GM12878 (cell line): ENCODE measurements around the gene OR1I1. TPM values are rescaled to one million over a fixed set of nuclear protein-coding genes. Genes with fewer than 3 reads are reported as not detected.

ENCODE experiments used
- DPF2 ChIP-seq: fragments of 450-650 bp; IDR thresholded peaks from 2 replicates; pipeline ENCODE4 v1.6.1; 2017; ENCODE audit warnings: mild to moderate bottlenecking
- EZH2 ChIP-seq: IDR thresholded peaks from 2 replicates; pipeline ENCODE4 v1.6.1; 2012; ENCODE audit warnings: low read depth, mild to moderate bottlenecking, control low read depth, inconsistent platforms, low read length, borderline replicate concordance; ENCODE audit not compliant: control insufficient read depth
- IKZF2 ChIP-seq, 2 experiments: fragments of 450-650 bp; IDR thresholded peaks; 2 replicates each; pipeline ENCODE4 v1.6.1; 2017; ENCODE audit warnings: mild to moderate bottlenecking in 2 of 2, moderate library complexity in 2 of 2
- JUND ChIP-seq: IDR thresholded peaks from 2 replicates; pipeline ENCODE4 v1.6.1; 2012; ENCODE audit warnings: low read depth, mild to moderate bottlenecking, low read length, improper control_type of control experiment, moderate library complexity
- MYC ChIP-seq: IDR thresholded peaks from 2 replicates; pipeline ENCODE4 v1.6.1; 2011; ENCODE audit warnings: mild to moderate bottlenecking, low read length, moderate library complexity, inconsistent platforms; ENCODE audit not compliant: insufficient read depth, insufficient replicate concordance, insufficient read length, severe bottlenecking
- ZBTB33 ChIP-seq: fragments of 450-650 bp; IDR thresholded peaks from 2 replicates; pipeline ENCODE4 v1.6.1; 2017; ENCODE audit warnings: mild to moderate bottlenecking
- ZNF592 ChIP-seq: fragments of 450-650 bp; IDR thresholded peaks from 2 replicates; pipeline ENCODE4 v1.6.1; 2017; ENCODE audit warnings: mild to moderate bottlenecking, moderate library complexity
- polyA plus RNA-seq, 11 experiments: library from polyadenylated mRNA; depleted of rRNA in 4 of 11; unstranded in 6 of 11; stranded (reverse) in 5 of 11; fragments of >200 nt; fragmentation: Nextera tagmentation in 4 of 11; fragmentation: Illumina TruSeq in 1 of 11; extraction: Ambion mirVana in 4 of 11; extraction: Trizol in 1 of 11; gene quantifications; 1 replicate in 1 of 11; 2 replicates in 10 of 11; pipeline versions ENCODE4 v1.2.1 to v1.2.3, GENCODE V29; 2011 to 2016; ENCODE audit warnings: inconsistent platforms in 2 of 11, missing spikeins in 2 of 11, low read depth in 1 of 11
- total RNA-seq, 4 experiments: library from RNA; depleted of rRNA in 3 of 4; stranded (reverse); fragments of >200 nt in 3 of 4; fragmentation: Illumina TruSeq in 1 of 4; extraction: Trizol in 1 of 4; gene quantifications; 2 replicates each; pipeline versions ENCODE4 v1.2.1 to v1.2.3, GENCODE V29; 2013 to 2021
- TF ChIP-seq, protein P1 (sequence below): fragments of 450-650 bp; IDR thresholded peaks from 2 replicates; pipeline ENCODE4 v1.6.1; 2014; ENCODE audit warnings: mild to moderate bottlenecking
- TF ChIP-seq, protein P2 (sequence below): IDR thresholded peaks from 2 replicates; pipeline ENCODE4 v1.6.1; 2012; ENCODE audit warnings: low read depth, low read length, improper control_type of control experiment
- TF ChIP-seq, protein P3 (sequence below): IDR thresholded peaks from 2 replicates; pipeline ENCODE4 v1.6.1; 2012; ENCODE audit warnings: low read depth, low read length, improper control_type of control experiment

OR1I1 gene
- total and polyA plus RNA-seq, 10 of the 15 experiments (the other 5 are each of a cell fraction or from before 2014, with no cell fraction given), result not detected

GRCh38 chr19:15107061-15108010, 25.3 kb downstream of the OR1I1 start, which contains the start of gene SYDE1 (continued):
- no peak for TF ChIP-seq EZH2
- TF ChIP-seq, protein P1, sequence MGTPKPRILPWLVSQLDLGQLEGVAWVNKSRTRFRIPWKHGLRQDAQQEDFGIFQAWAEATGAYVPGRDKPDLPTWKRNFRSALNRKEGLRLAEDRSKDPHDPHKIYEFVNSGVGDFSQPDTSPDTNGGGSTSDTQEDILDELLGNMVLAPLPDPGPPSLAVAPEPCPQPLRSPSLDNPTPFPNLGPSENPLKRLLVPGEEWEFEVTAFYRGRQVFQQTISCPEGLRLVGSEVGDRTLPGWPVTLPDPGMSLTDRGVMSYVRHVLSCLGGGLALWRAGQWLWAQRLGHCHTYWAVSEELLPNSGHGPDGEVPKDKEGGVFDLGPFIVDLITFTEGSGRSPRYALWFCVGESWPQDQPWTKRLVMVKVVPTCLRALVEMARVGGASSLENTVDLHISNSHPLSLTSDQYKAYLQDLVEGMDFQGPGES, result no peak
- no peak for TF ChIP-seq ZNF592
- no peak for TF ChIP-seq DPF2
- TF ChIP-seq ZBTB33, result no peak
- no peak for TF ChIP-seq JUND
- TF ChIP-seq MYC, result no peak
- TF ChIP-seq, protein P2, sequence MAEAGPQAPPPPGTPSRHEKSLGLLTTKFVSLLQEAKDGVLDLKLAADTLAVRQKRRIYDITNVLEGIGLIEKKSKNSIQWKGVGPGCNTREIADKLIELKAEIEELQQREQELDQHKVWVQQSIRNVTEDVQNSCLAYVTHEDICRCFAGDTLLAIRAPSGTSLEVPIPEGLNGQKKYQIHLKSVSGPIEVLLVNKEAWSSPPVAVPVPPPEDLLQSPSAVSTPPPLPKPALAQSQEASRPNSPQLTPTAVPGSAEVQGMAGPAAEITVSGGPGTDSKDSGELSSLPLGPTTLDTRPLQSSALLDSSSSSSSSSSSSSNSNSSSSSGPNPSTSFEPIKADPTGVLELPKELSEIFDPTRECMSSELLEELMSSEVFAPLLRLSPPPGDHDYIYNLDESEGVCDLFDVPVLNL, result no peak
- TF ChIP-seq, protein P3, sequence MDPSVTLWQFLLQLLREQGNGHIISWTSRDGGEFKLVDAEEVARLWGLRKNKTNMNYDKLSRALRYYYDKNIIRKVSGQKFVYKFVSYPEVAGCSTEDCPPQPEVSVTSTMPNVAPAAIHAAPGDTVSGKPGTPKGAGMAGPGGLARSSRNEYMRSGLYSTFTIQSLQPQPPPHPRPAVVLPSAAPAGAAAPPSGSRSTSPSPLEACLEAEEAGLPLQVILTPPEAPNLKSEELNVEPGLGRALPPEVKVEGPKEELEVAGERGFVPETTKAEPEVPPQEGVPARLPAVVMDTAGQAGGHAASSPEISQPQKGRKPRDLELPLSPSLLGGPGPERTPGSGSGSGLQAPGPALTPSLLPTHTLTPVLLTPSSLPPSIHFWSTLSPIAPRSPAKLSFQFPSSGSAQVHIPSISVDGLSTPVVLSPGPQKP, result no peak
- TF ChIP-seq IKZF2 (IDR thresholded peaks at IDR 0.05), result no peak
